Activated naive CD4-positive, alpha-beta T cell treated with anti-CD3 and anti-CD28 coated beads, Interleukin-2, amount 10 ng/mL, durations not matched to agents 5 hours and 36 hours (primary cell): ENCODE data around the gene ZMYM4. TPM values are rescaled to one million over a fixed set of nuclear protein-coding genes. Genes with fewer than 3 reads are reported as not detected.

Source experiments
- total RNA-seq, 2 experiments: library from RNA; stranded (reverse); gene quantifications; one replicate each; pipeline ENCODE4 v1.2.3, GENCODE V29; 2021

ZMYM4 gene
- 10 to 100 TPM; 30.8 to 32.2 TPM for total RNA-seq

DNA sequence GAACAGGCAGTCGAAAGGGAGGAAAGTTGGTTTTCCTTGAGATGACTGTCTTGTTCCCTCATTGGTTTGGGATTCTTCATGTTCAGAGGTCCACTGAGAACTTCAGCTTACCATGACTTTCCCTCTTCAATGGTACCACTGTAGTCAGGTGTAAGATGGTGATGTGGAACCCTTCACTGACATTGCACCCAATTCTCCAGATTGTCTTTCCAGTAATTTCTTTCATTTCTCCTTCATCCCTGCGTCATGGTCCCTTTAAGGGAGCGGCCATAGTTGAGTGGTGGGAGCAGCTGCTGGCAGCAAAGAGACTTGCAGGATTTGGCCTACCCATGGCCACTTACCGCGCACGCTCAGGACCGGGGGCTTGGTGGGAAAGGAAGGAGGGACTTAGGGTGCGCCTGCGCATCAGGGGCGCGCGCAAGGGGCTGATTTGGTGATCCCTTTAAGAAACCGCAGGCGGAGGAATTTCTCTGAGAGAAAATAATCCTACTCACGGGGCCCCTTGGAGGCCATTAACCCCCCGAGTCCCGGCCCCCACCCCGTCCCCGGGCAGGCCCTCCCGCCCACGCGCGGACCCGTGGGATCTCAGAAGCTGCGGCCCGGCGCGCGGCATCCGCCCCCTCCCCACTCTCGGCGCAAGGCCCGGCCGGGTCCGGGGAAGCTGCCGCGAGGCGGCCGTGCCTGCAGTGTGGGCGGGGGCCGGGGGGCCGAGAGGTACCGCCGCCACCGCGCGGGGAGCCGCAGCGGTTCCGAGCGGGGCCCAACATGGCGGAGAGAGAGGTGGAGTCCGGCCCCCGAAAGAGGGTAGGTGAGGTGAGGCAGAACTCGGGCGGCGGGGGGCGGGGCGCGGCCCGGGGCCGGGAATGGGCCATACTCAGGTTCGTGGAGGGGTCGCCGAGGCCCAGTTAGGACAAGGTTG lies at the start of gene ZMYM4:
Gene ZMYM4, plus strand, starts transcription at position 428 of the 919 bp plus-strand sequence. Its CDS starts 338 bp downstream, at position 766.

Other genes starting within 250 kb of the ZMYM4 start
- 10 to 100 TPM; 23.0 to 25.0 TPM for gene ZMYM6, start 236.8 kb upstream of the ZMYM4 start, total RNA-seq
- 10 to 100 TPM; 10.9 to 14.2 TPM for gene ZMYM1, start 189.3 kb upstream of the ZMYM4 start, total RNA-seq
- 100 to 1,000 TPM; 338 to 354 TPM for gene SFPQ, start 75.6 kb upstream of the ZMYM4 start, total RNA-seq